ENCODE data around the gene CCDC110. TPM values are rescaled to one million over a fixed set of nuclear protein-coding genes. Genes with fewer than 3 reads are reported as not detected.

CCDC110 gene
- polyA plus RNA-seq, 1 of the 3 experiments (the other 2 are of a cell fraction), result 0.05 TPM

GRCh38 chr4:185464183-185464582 is 7.3 kb downstream of the CCDC110 start (continued):
- TF ChIP-seq IRF3 (IDR thresholded peaks at IDR 0.05; ENCODE audit: low read depth, low read length) (no peak), RAD21 (IDR thresholded peaks at IDR 0.05; ENCODE audit: low read length) (no peak), ELF1 (IDR thresholded peaks at IDR 0.05) (no peak), POLR2AphosphoS5 (IDR thresholded peaks at IDR 0.05; ENCODE audit: low read depth, low read length) (no peak), RCOR1 (IDR thresholded peaks at IDR 0.05; ENCODE audit: low read length) (no peak), USF2 (IDR thresholded peaks at IDR 0.05; ENCODE audit: borderline replicate concordance, low read depth, low read length) (no peak)

GRCh38 chr4:185463541-185463940 is 8.0 kb downstream of the CCDC110 start:
- peaks cover 10% of the 10 kb centered on the region for H3F3A ChIP-seq (replicated peaks; ENCODE audit: insufficient read depth)
- DNase-seq, result no peak
- H3K4me2 ChIP-seq, result no peak overlapping the region
- H3K36me3 ChIP-seq (replicated peaks in 1 of 2; ENCODE audit: control insufficient read depth in 1 of 2, insufficient read depth in 2 of 2, low read length in 1 of 2), result no peaks in the 10 kb centered on the region
- H3K27me3 ChIP-seq (ENCODE audit: insufficient read depth), result no peaks in the 10 kb centered on the region
- H2AFZ ChIP-seq (ENCODE audit: low read depth), result no peak overlapping the region
- ChIA-PET POLR2A (no interaction called here), CTCF (no interaction called here)
- no peaks in the 10 kb centered on the region; a peak in 1 of 4 replicates for H3K4me1 ChIP-seq (ENCODE audit: control insufficient read depth in 1 of 2, insufficient read depth in 2 of 2, low read depth in 1 of 2, low read length in 1 of 2)
- H3K9ac ChIP-seq, result no peak overlapping the region
- no peaks in the 10 kb centered on the region for H3K9me2 ChIP-seq
- H3K27ac ChIP-seq (ENCODE audit: low read depth in 2 of 2, low read length in 1 of 2), result no peak overlapping the region
- H3K4me3 ChIP-seq (ENCODE audit: low read depth in 2 of 2, low read length in 1 of 2), result no peak overlapping the region
- H3K9me3 ChIP-seq, result no peaks in the 10 kb centered on the region
- no peaks in the 10 kb centered on the region for H4K20me1 ChIP-seq (ENCODE audit: insufficient read depth)
- H3K79me2 ChIP-seq (ENCODE audit: insufficient read depth), result no peaks in the 10 kb centered on the region
- TF ChIP-seq SIN3A (IDR thresholded peaks at IDR 0.05; ENCODE audit: borderline replicate concordance, low read depth, low read length) (no peak), MEF2A (IDR thresholded peaks at IDR 0.05; ENCODE audit: borderline replicate concordance, low read depth) (no peak), GABPA (IDR thresholded peaks at IDR 0.05; ENCODE audit: low read depth) (no peak), SMC3 (IDR thresholded peaks at IDR 0.05; ENCODE audit: low read depth, low read length) (no peak), ZBTB33 (IDR thresholded peaks at IDR 0.05; ENCODE audit: borderline replicate concordance, low read depth) (no peak), FOXJ3 (CRISPR knock-in tag; IDR thresholded peaks at IDR 0.05) (no peak), CHD2 (IDR thresholded peaks at IDR 0.05; ENCODE audit: low read length, partially characterized antibody) (no peak), ELF1 (IDR thresholded peaks at IDR 0.05) (no peak), YY1 (IDR thresholded peaks at IDR 0.05; ENCODE audit: low read depth) (no peak), TEAD4 (IDR thresholded peaks at IDR 0.05; ENCODE audit: borderline replicate concordance, insufficient read depth) (no peak), TCF12 (IDR thresholded peaks at IDR 0.05) (no peak), IRF3 (IDR thresholded peaks at IDR 0.05; ENCODE audit: low read depth, low read length) (no peak), USF2 (IDR thresholded peaks at IDR 0.05; ENCODE audit: borderline replicate concordance, low read depth, low read length) (no peak), RFX5 (IDR thresholded peaks at IDR 0.05; ENCODE audit: low read length) (no peak), POLR2AphosphoS5 (IDR thresholded peaks at IDR 0.05; ENCODE audit: low read depth, low read length) (no peak), JUND (IDR thresholded peaks at IDR 0.05) (no peak)
- WGBS (ENCODE audit: low lambda C conversion rate), result 85% methylated on average over 6 of the region's 6 CpGs
